Heart left ventricle (tissue), 13 donors: Measurements from ENCODE around the gene GOLGA6L9.
"Not testable (repeated sequence)": the region's sequence is repeated elsewhere in the genome, so short reads cannot be mapped to it uniquely, and the experiment has no call there.

Source experiments
- CTCF ChIP-seq, 12 donors: fragments of 200-600 bp; sonication (generic) in 4 of 12; IDR thresholded peaks; one replicate each; pipeline versions ENCODE4 v1.5.0 to v1.8.0; 2018 to 2022; ENCODE audit warnings: antibody characterized with exemption in 12 of 12, mild to moderate bottlenecking in 5 of 12
- POLR2A ChIP-seq, 2 donors: fragments of 450-650 bp; IDR thresholded peaks; one replicate each; pipeline ENCODE4 v1.6.1; 2017; ENCODE audit warnings: antibody characterized with exemption in 2 of 2, mild to moderate bottlenecking in 2 of 2, moderate library complexity in 2 of 2
- donor health status: ischemic (EF 13 %, LVEDD 7.1; RV severe dilation, severe dysfunction).
- donor health status: DM: no; HTN: yes; CAD: no.
- donor health status: DM: no; HTN: no; CAD: no.
- donor health status: ischemic (EF 25% LVEDD 6.9; RV normal size, moderate dysfunction).
- donor health status: ischemic (EF 25% LVEDD 5.7; RV mildly dilated, moderate dysfunction).
- donor health status: ischemic (EF 35%, LVEDD 5.7; RV mildly dilated, moderate dysfunction).
- donor health status: nonischemic (EF 11% LVEDD 7.7; RV severe dilation, severe dysfunction).
- donor health status: DM: yes; HTN: yes; CAD: no.
- donor health status: PGD.
- donor health status: ischemic (EF 29% LVEDD 5.4; RV normal size, mild dysfunction).
- donor health status: nonischemic (EF 23%, LVEDD 6.1; RV moderate dilation, normal function).

- not testable (repeated sequence) for TF ChIP-seq POLR2A (IDR thresholded peaks at IDR 0.05)
- TF ChIP-seq CTCF (IDR thresholded peaks at IDR 0.05) = peak in 3 of 12 donors; percentile 10 to 44 (median 18)
Observed at GRCh38 chr15:82445420-82445819, 15.8 kb downstream of the GOLGA6L9 start.
